Mesenchymal stem cell (in vitro differentiated cells and primary cell): ENCODE results near the gene KRT86.

Experiments used
- DNase-seq: peaks from one replicate; pipeline ENCODE4 v3.0.0-alpha.2; 2013
- H2AFZ ChIP-seq: one replicate; pipeline ENCODE4 v1.6.1; 2013; ENCODE audit warnings: low read depth, mild to moderate bottlenecking, control low read depth, inconsistent platforms, low read length, moderate library complexity
- H2AK5ac ChIP-seq: 2 replicates; pipeline ENCODE4 v1.6.1; 2013; ENCODE audit warnings: low read length, moderate library complexity, mild to moderate bottlenecking, inconsistent platforms; ENCODE audit not compliant: severe bottlenecking
- H2BK120ac ChIP-seq: one replicate; pipeline ENCODE4 v1.6.1; 2013; ENCODE audit warnings: low read depth, mild to moderate bottlenecking, inconsistent platforms, low read length, moderate library complexity
- H2BK12ac ChIP-seq, 2 experiments: one replicate each; pipeline ENCODE4 v1.6.1; 2013; ENCODE audit warnings: inconsistent platforms in 2 of 2, low read length in 2 of 2, mild to moderate bottlenecking in 2 of 2, moderate library complexity in 2 of 2, control low read depth in 1 of 2
- H2BK15ac ChIP-seq: one replicate; pipeline ENCODE4 v1.6.1; 2013; ENCODE audit warnings: mild to moderate bottlenecking, low read depth, inconsistent platforms; ENCODE audit not compliant: poor library complexity, severe bottlenecking
- H2BK5ac ChIP-seq: 2 replicates; pipeline ENCODE4 v1.6.1; 2013; ENCODE audit warnings: low read depth, mild to moderate bottlenecking, low read length, control low read depth, inconsistent platforms; ENCODE audit not compliant: poor library complexity, severe bottlenecking
- H3K14ac ChIP-seq, 2 experiments: one replicate each; pipeline ENCODE4 v1.6.1; 2013; ENCODE audit warnings: inconsistent platforms in 2 of 2, low read length in 2 of 2, control low read depth in 1 of 2, mild to moderate bottlenecking in 1 of 2, moderate library complexity in 1 of 2
- H3K18ac ChIP-seq, 2 experiments: one replicate each; pipeline ENCODE4 v1.6.1; 2013; ENCODE audit warnings: inconsistent platforms in 2 of 2, low read length in 2 of 2, control low read depth in 1 of 2, low read depth in 1 of 2, mild to moderate bottlenecking in 1 of 2
- H3K23ac ChIP-seq, 2 experiments: one replicate each; pipeline ENCODE4 v1.6.1; 2013; ENCODE audit warnings: inconsistent platforms in 2 of 2, low read length in 2 of 2, mild to moderate bottlenecking in 2 of 2, moderate library complexity in 2 of 2, control low read depth in 1 of 2
- H3K27ac ChIP-seq: 2 replicates; pipeline ENCODE4 v1.5.1; 2013; ENCODE audit warnings: mild to moderate bottlenecking, moderate library complexity, low read length, control low read depth, inconsistent platforms; ENCODE audit not compliant: poor library complexity, severe bottlenecking
- H3K27me3 ChIP-seq, 2 experiments: 2 replicates each; pipeline versions ENCODE4 v1.6.1 to v1.7.0; 2013; ENCODE audit warnings: low read length in 2 of 2, mild to moderate bottlenecking in 2 of 2, moderate library complexity in 2 of 2, control low read depth in 1 of 2, inconsistent platforms in 1 of 2; ENCODE audit not compliant: control insufficient read depth in 1 of 2, insufficient read depth in 1 of 2
- H3K36me3 ChIP-seq, 2 experiments: 2 replicates each; pipeline versions ENCODE4 v1.6.1 to v1.7.0; 2013; ENCODE audit warnings: low read length in 2 of 2, control low read depth in 1 of 2, inconsistent platforms in 1 of 2, low read depth in 1 of 2, mild to moderate bottlenecking in 1 of 2; ENCODE audit not compliant: insufficient read depth in 2 of 2, control insufficient read depth in 1 of 2
- H3K4ac ChIP-seq, 2 experiments: one replicate each; pipeline ENCODE4 v1.6.1; 2013; ENCODE audit warnings: inconsistent platforms in 2 of 2, low read length in 2 of 2, mild to moderate bottlenecking in 2 of 2, moderate library complexity in 2 of 2, control low read depth in 1 of 2, low read depth in 1 of 2
- H3K4me1 ChIP-seq: 2 replicates; pipeline ENCODE4 v1.6.1; 2013; ENCODE audit warnings: low read depth, low read length, control low read depth; ENCODE audit not compliant: control insufficient read depth, insufficient read depth
- H3K4me2 ChIP-seq: 2 replicates; pipeline ENCODE4 v1.6.1; 2013; ENCODE audit warnings: low read length, mild to moderate bottlenecking, inconsistent platforms; ENCODE audit not compliant: poor library complexity, severe bottlenecking
- H3K4me3 ChIP-seq, 2 experiments: 2 replicates each; pipeline versions ENCODE4 v1.5.1 to v1.7.0; 2013; ENCODE audit warnings: low read length in 2 of 2, mild to moderate bottlenecking in 2 of 2, control low read depth in 1 of 2, low read depth in 1 of 2; ENCODE audit not compliant: insufficient read depth in 1 of 2
- H3K79me1 ChIP-seq: replicated peaks from 2 replicates; pipeline ENCODE4 v1.6.1; 2013; ENCODE audit warnings: mild to moderate bottlenecking, control low read depth, low read length, inconsistent platforms; ENCODE audit not compliant: poor library complexity, severe bottlenecking
- H3K9ac ChIP-seq: 2 replicates; pipeline ENCODE4 v1.7.0; 2013; ENCODE audit warnings: mild to moderate bottlenecking, low read length, moderate library complexity
- H3K9me3 ChIP-seq: 2 replicates; pipeline ENCODE4 v1.7.0; 2013; ENCODE audit warnings: mild to moderate bottlenecking, low read length; ENCODE audit not compliant: control insufficient read depth
- H4K8ac ChIP-seq: one replicate; pipeline ENCODE4 v1.6.1; 2013; ENCODE audit warnings: inconsistent platforms, mild to moderate bottlenecking, low read length, moderate library complexity
- H4K91ac ChIP-seq: one replicate; pipeline ENCODE4 v1.6.1; 2013; ENCODE audit warnings: mild to moderate bottlenecking, low read length, inconsistent platforms
- WGBS: methylation state at CpG from one replicate; pipeline ENCODE4 v1.1.7; 2013; ENCODE audit warnings: mixed read lengths; 5-methylcytosine and 5-hydroxymethylcytosine counted together

Gene KRT86

GRCh38 chr12:52356762-52357580 lies 82.5 kb downstream of the KRT86 start:
- H3K23ac ChIP-seq: no peak overlapping the region
- no peak overlapping the region for H2AFZ ChIP-seq
- no peak overlapping the region for H3K4me2 ChIP-seq
- 86% methylated on average over 19 of the region's 20 CpGs for WGBS
- H3K27me3 ChIP-seq: peaks cover 46 to 76% of the 10 kb centered on the region in 2 experiments
- no peak for DNase-seq
- no peak overlapping the region for H3K4ac ChIP-seq
- no peak overlapping the region for H3K4me3 ChIP-seq
- H4K8ac ChIP-seq: no peak overlapping the region
- no peak overlapping the region for H2BK120ac ChIP-seq
- H2AK5ac ChIP-seq: no peak overlapping the region
- no peak overlapping the region for H3K14ac ChIP-seq
- no peaks in the 10 kb centered on the region for H3K36me3 ChIP-seq
- H4K91ac ChIP-seq: no peak overlapping the region
- no peak overlapping the region for H2BK5ac ChIP-seq
- no peak overlapping the region for H3K9ac ChIP-seq
- H2BK15ac ChIP-seq: no peak overlapping the region
- no peak overlapping the region for H3K27ac ChIP-seq
- H3K79me1 ChIP-seq: no peaks in the 10 kb centered on the region
- no peak overlapping the region for H2BK12ac ChIP-seq
- H3K9me3 ChIP-seq: no peaks in the 10 kb centered on the region
- no peak overlapping the region for H3K18ac ChIP-seq
- peaks cover 2% of the 10 kb centered on the region for H3K4me1 ChIP-seq
